Neural cell (in vitro differentiated cells): ENCODE measurements around the gene PRICKLE2. TPM values are rescaled to one million over a fixed set of nuclear protein-coding genes. Genes with fewer than 3 reads are reported as not detected.

Experiments used
- H2AFZ ChIP-seq: fragments of 200-600, 300-800 bp; sonication (generic), shearing (Covaris generic); 2 replicates; pipeline ENCODE4 v1.6.0; 2014; ENCODE audit warnings: low read depth, mild to moderate bottlenecking, antibody characterized with exemption, low read length, moderate library complexity
- H3F3A ChIP-seq: fragments of 200-600 bp; shearing (Covaris generic); 2 replicates; pipeline ENCODE4 v1.6.1; 2016; ENCODE audit warnings: mild to moderate bottlenecking, moderate library complexity, mixed read lengths, antibody characterized with exemption, low read length; ENCODE audit not compliant: insufficient read depth, poor library complexity, severe bottlenecking
- H3K27ac ChIP-seq: fragments of 200-600, 300-800 bp; sonication (generic), shearing (Covaris generic); 2 replicates; pipeline ENCODE4 v1.5.1; 2014; ENCODE audit warnings: mild to moderate bottlenecking, low read length, moderate library complexity
- H3K27me3 ChIP-seq: fragments of 300-800, 200-600 bp; sonication (generic), shearing (Covaris generic); 2 replicates; pipeline ENCODE4 v1.6.0; 2014; ENCODE audit warnings: mild to moderate bottlenecking, low read depth, low read length, moderate library complexity; ENCODE audit not compliant: insufficient read depth
- H3K36me3 ChIP-seq: fragments of 300-800, 200-600 bp; sonication (generic), shearing (Covaris generic); 2 replicates; pipeline ENCODE4 v1.5.1; 2014; ENCODE audit warnings: mild to moderate bottlenecking, antibody characterized with exemption, low read length, moderate library complexity; ENCODE audit not compliant: insufficient read depth
- H3K4me2 ChIP-seq: fragments of 300-800, 200-600 bp; sonication (generic), shearing (Covaris generic); 2 replicates; pipeline ENCODE4 v1.6.0; 2014; ENCODE audit warnings: mild to moderate bottlenecking, low read length
- H3K4me3 ChIP-seq: fragments of 300-800, 200-600 bp; sonication (generic), shearing (Covaris generic); 2 replicates; pipeline ENCODE4 v1.5.1; 2014; ENCODE audit warnings: mild to moderate bottlenecking, low read length, moderate library complexity
- H3K79me2 ChIP-seq: fragments of 200-600 bp; shearing (Covaris generic); replicated peaks from 2 replicates; pipeline ENCODE4 v1.6.0; 2014; ENCODE audit warnings: mild to moderate bottlenecking, low read length, moderate library complexity; ENCODE audit not compliant: insufficient read depth
- H3K9ac ChIP-seq: fragments of 300-800, 200-600 bp; sonication (generic), shearing (Covaris generic); 2 replicates; pipeline ENCODE4 v1.6.1; 2016; ENCODE audit warnings: mild to moderate bottlenecking, low read length, mixed read lengths
- H3K9me2 ChIP-seq: fragments of 200-600 bp; shearing (Covaris generic); 2 replicates; pipeline ENCODE4 v1.6.1; 2016; ENCODE audit warnings: mild to moderate bottlenecking, low read length, mixed read lengths; ENCODE audit not compliant: insufficient read depth
- H3K9me3 ChIP-seq: fragments of 200-600, 300-800 bp; sonication (generic), shearing (Covaris generic); 2 replicates; pipeline ENCODE4 v1.6.1; 2016; ENCODE audit warnings: mild to moderate bottlenecking, mixed run types, low read length, moderate library complexity, mixed read lengths
- H4K20me1 ChIP-seq: fragments of 200-600 bp; shearing (Covaris generic); 2 replicates; pipeline ENCODE4 v1.6.1; 2016; ENCODE audit warnings: mild to moderate bottlenecking, mixed run types; ENCODE audit not compliant: insufficient read depth
- EP300 ChIP-seq: fragments of 450-650 bp; conservative IDR thresholded peaks from 2 replicates; pipeline ENCODE4 v1.6.1; 2014; ENCODE audit warnings: antibody characterized with exemption, mild to moderate bottlenecking, moderate library complexity; ENCODE audit not compliant: poor library complexity, severe bottlenecking
- EZH2 ChIP-seq: fragments of 200-600, 300-800 bp; shearing (Covaris generic), sonication (generic); IDR thresholded peaks from 2 replicates; pipeline ENCODE4 v1.6.1; 2014; ENCODE audit warnings: antibody characterized with exemption, low read length, borderline replicate concordance, mild to moderate bottlenecking; ENCODE audit not compliant: insufficient read depth, poor library complexity, severe bottlenecking
- MXI1 ChIP-seq: fragments of 450-650 bp; conservative IDR thresholded peaks from 2 replicates; pipeline ENCODE4 v1.6.1; 2014; ENCODE audit warnings: antibody characterized with exemption, mild to moderate bottlenecking; ENCODE audit not compliant: poor library complexity, severe bottlenecking
- POLR2AphosphoS5 ChIP-seq: IDR thresholded peaks from 2 replicates; pipeline ENCODE4 v1.6.1; 2012
- RAD21 ChIP-seq: fragments of 450-650 bp; conservative IDR thresholded peaks from 2 replicates; pipeline ENCODE4 v1.6.1; 2014; ENCODE audit warnings: antibody characterized with exemption, mild to moderate bottlenecking, moderate library complexity
- SMC3 ChIP-seq: fragments of 450-650 bp; conservative IDR thresholded peaks from 2 replicates; pipeline ENCODE4 v1.6.1; 2014; ENCODE audit warnings: antibody characterized with exemption, mild to moderate bottlenecking, moderate library complexity; ENCODE audit not compliant: poor library complexity
- TAF1 ChIP-seq: IDR thresholded peaks from 2 replicates; pipeline ENCODE4 v1.6.1; 2012; ENCODE audit warnings: low read depth
- polyA plus RNA-seq: library from polyadenylated mRNA; depleted of rRNA; stranded (reverse); fragments of >200 nt; gene quantifications from 2 replicates; pipeline ENCODE4 v1.2.3, GENCODE V29; 2014
- TF ChIP-seq, protein P1 (sequence below): fragments of 450-650 bp; IDR thresholded peaks from 2 replicates; pipeline ENCODE4 v1.5.1; 2014; ENCODE audit warnings: antibody characterized with exemption, mild to moderate bottlenecking, moderate library complexity; ENCODE audit not compliant: poor library complexity, severe bottlenecking
- TF ChIP-seq, protein P2 (sequence below): IDR thresholded peaks from 2 replicates; pipeline ENCODE4 v1.6.1; 2012; ENCODE audit warnings: borderline replicate concordance

PRICKLE2 gene
- polyA plus RNA-seq, 1 donor from 2014 or later, result 8.7 TPM

DNA sequence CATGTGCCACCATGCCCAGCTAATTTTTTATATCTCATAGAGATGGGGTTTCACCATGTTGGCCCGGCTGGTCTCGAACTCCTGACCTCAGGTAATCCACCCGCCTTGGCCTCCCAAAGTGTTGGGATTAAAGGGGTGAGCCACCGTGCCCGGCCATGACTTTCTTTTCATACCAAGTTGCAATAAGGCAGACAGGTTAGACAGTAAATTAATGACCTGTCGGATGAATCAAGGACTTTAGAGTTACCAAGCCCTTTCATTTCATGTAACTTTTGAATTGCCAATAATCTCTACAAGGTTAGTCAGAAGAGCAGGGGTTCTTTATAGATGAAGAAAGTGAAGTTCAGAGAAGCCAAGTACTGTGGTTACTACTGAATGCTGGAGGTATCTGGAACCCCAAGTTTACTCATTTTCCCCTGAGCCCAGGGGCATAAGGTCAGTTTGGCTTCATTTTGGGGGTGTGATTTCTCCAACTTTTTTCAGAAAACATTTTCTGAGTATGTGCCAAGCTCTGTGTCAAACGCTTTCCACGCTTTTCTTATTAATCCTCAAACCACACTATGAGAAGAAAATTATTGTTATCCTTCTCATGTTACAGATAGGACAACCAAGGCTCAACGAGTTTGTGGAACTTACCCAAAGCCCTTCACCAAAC lies 11.9 kb downstream of the PRICKLE2 start:
- Histone ChIP-seq H3K79me2 (no peaks in the 10 kb centered on the region), H3K4me3 (no peak overlapping the region), H3K9ac (no peak overlapping the region), H4K20me1 (no peaks in the 10 kb centered on the region), H3K27ac (no peak overlapping the region), H3K36me3 (no peaks in the 10 kb centered on the region), H3K9me2 (no peaks in the 10 kb centered on the region), H3K9me3 (no peaks in the 10 kb centered on the region), H3K27me3 (no peaks in the 10 kb centered on the region), H2AFZ (no peak overlapping the region), H3F3A (peaks cover 9% of the 10 kb centered on the region), H3K4me2 (no peak overlapping the region)
- TF ChIP-seq, protein P1, sequence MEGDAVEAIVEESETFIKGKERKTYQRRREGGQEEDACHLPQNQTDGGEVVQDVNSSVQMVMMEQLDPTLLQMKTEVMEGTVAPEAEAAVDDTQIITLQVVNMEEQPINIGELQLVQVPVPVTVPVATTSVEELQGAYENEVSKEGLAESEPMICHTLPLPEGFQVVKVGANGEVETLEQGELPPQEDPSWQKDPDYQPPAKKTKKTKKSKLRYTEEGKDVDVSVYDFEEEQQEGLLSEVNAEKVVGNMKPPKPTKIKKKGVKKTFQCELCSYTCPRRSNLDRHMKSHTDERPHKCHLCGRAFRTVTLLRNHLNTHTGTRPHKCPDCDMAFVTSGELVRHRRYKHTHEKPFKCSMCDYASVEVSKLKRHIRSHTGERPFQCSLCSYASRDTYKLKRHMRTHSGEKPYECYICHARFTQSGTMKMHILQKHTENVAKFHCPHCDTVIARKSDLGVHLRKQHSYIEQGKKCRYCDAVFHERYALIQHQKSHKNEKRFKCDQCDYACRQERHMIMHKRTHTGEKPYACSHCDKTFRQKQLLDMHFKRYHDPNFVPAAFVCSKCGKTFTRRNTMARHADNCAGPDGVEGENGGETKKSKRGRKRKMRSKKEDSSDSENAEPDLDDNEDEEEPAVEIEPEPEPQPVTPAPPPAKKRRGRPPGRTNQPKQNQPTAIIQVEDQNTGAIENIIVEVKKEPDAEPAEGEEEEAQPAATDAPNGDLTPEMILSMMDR, result no peak
- TF ChIP-seq RAD21, result no peak
- TF ChIP-seq EZH2, result no peak
- no peak for TF ChIP-seq EP300
- no peak for TF ChIP-seq MXI1
- TF ChIP-seq POLR2AphosphoS5, result no peak
- TF ChIP-seq, protein P2, sequence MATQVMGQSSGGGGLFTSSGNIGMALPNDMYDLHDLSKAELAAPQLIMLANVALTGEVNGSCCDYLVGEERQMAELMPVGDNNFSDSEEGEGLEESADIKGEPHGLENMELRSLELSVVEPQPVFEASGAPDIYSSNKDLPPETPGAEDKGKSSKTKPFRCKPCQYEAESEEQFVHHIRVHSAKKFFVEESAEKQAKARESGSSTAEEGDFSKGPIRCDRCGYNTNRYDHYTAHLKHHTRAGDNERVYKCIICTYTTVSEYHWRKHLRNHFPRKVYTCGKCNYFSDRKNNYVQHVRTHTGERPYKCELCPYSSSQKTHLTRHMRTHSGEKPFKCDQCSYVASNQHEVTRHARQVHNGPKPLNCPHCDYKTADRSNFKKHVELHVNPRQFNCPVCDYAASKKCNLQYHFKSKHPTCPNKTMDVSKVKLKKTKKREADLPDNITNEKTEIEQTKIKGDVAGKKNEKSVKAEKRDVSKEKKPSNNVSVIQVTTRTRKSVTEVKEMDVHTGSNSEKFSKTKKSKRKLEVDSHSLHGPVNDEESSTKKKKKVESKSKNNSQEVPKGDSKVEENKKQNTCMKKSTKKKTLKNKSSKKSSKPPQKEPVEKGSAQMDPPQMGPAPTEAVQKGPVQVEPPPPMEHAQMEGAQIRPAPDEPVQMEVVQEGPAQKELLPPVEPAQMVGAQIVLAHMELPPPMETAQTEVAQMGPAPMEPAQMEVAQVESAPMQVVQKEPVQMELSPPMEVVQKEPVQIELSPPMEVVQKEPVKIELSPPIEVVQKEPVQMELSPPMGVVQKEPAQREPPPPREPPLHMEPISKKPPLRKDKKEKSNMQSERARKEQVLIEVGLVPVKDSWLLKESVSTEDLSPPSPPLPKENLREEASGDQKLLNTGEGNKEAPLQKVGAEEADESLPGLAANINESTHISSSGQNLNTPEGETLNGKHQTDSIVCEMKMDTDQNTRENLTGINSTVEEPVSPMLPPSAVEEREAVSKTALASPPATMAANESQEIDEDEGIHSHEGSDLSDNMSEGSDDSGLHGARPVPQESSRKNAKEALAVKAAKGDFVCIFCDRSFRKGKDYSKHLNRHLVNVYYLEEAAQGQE, result no peak
- no peak for TF ChIP-seq TAF1
- no peak for TF ChIP-seq SMC3

DNA sequence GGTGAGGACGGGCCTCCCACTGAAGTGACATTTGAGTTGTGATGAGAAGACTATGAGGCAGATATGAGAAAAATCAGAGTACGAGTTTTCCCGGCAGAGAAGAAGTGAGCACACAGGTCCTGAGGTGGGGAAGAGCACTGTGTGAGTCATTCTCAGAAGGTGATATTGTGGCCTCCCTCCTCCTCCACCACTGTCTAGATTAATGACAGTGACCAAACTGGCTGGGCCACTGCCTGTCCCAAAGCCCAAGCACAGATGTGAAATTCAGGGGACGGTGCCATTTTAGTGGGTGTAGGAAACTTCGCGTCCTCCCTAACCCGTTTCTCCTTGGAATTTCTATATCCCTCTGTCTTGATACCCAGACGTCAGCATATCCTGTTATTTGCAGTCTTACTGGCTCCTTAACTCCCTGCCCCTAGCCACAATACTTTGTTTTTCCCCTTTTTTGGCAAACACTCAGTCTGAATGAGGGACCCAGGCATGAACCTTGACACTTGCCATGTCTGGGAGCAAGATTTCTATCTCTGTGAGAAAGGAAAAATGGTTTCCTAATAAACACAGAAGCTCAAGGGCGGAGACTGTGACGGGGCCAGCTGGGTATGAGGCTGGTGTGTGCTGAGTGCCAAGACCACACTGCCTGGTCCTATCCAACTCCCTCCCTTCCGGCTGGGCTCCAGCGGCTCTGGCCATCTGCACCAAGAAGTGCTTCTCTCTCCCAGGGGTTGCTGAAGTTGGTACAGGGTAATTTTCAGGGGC lies 15.2 kb downstream of the PRICKLE2 start:
- Histone ChIP-seq H3K9me2 (no peaks in the 10 kb centered on the region), H3K9me3 (no peaks in the 10 kb centered on the region), H3K9ac (no peak overlapping the region), H4K20me1 (no peaks in the 10 kb centered on the region), H3K27me3 (no peaks in the 10 kb centered on the region), H3K36me3 (no peaks in the 10 kb centered on the region), H3F3A (peaks cover under 1% of the 10 kb centered on the region), H3K79me2 (no peaks in the 10 kb centered on the region), H2AFZ (no peak overlapping the region), H3K4me3 (no peak overlapping the region), H3K4me2 (no peak overlapping the region), H3K27ac (no peak overlapping the region)
- TF ChIP-seq, protein P2, result no peak
- no peak for TF ChIP-seq EP300
- no peak for TF ChIP-seq SMC3
- no peak for TF ChIP-seq TAF1
- no peak for TF ChIP-seq EZH2
- no peak for TF ChIP-seq POLR2AphosphoS5
- no peak for TF ChIP-seq RAD21
- TF ChIP-seq MXI1, result no peak
- TF ChIP-seq, protein P1, result no peak
